ENCODE data around the gene FAM72D.
"Not testable (repeated sequence)": the region's sequence is repeated elsewhere in the genome, so short reads cannot be mapped to it uniquely, and the experiment has no call there.

The FAM72D gene

GRCh38 chr1:145095284-145096057 lies at the start of gene FAM72D, which contains the start of gene SRGAP2B:
TSS of gene FAM72D (plus strand) at chr1:145095974. CDS start at chr1:145096848, 874 bp downstream.
TSS of gene SRGAP2B (minus strand) at chr1:145095328. CDS start at chr1:145092901, 2,427 bp downstream.
- DNase-seq (ENCODE audit: low spot score) = not testable (repeated sequence)

- DNase-seq (ENCODE audit: low spot score) = not testable (repeated sequence)
These were observed 48.2 kb upstream of the FAM72D start for GRCh38 chr1:145047553-145047952.

- not testable (repeated sequence) for DNase-seq (ENCODE audit: low spot score)
These were observed 47.5 kb upstream of the FAM72D start for GRCh38 chr1:145048181-145048856.

- not testable (repeated sequence) for DNase-seq (ENCODE audit: low spot score)
These were observed 43.6 kb upstream of the FAM72D start for GRCh38 chr1:145052019-145052776.

GRCh38 chr1:145053428-145053827 lies 42.3 kb upstream of the FAM72D start:
- not testable (repeated sequence) for DNase-seq (ENCODE audit: low spot score)

- not testable (repeated sequence) for DNase-seq (ENCODE audit: low spot score)
These were observed 40.5 kb upstream of the FAM72D start for GRCh38 chr1:145055217-145055760.

GRCh38 chr1:145058184-145058583 lies 37.6 kb upstream of the FAM72D start:
- not testable (repeated sequence) for DNase-seq (ENCODE audit: low spot score)

- DNase-seq (ENCODE audit: low spot score) = not testable (repeated sequence)
These were observed 32.5 kb upstream of the FAM72D start for GRCh38 chr1:145063285-145063684.

GRCh38 chr1:145063941-145064648 lies 31.7 kb upstream of the FAM72D start:
- DNase-seq (ENCODE audit: low spot score) = not testable (repeated sequence)

- DNase-seq (ENCODE audit: low spot score) = not testable (repeated sequence)
These were observed 30.5 kb upstream of the FAM72D start for GRCh38 chr1:145065194-145065826.

- not testable (repeated sequence) for DNase-seq (ENCODE audit: low spot score)
These were observed 29.3 kb upstream of the FAM72D start for GRCh38 chr1:145066486-145066885.

- DNase-seq (ENCODE audit: low spot score) = not testable (repeated sequence)
These were observed 24.2 kb upstream of the FAM72D start for GRCh38 chr1:145071569-145071968.

GRCh38 chr1:145074021-145074559 lies 21.7 kb upstream of the FAM72D start:
- not testable (repeated sequence) for DNase-seq (ENCODE audit: low spot score)

GRCh38 chr1:145076877-145077276 lies 18.9 kb upstream of the FAM72D start:
- not testable (repeated sequence) for DNase-seq (ENCODE audit: low spot score)

GRCh38 chr1:145077872-145078786 lies 17.6 kb upstream of the FAM72D start:
- not testable (repeated sequence) for DNase-seq (ENCODE audit: low spot score)

- DNase-seq (ENCODE audit: low spot score) = not testable (repeated sequence)
These were observed 16.9 kb upstream of the FAM72D start for GRCh38 chr1:145078787-145079370.

- not testable (repeated sequence) for DNase-seq (ENCODE audit: low spot score)
These were observed 16.0 kb upstream of the FAM72D start for GRCh38 chr1:145079737-145080136.

GRCh38 chr1:145080193-145080592 lies 15.6 kb upstream of the FAM72D start:
- DNase-seq (ENCODE audit: low spot score) = not testable (repeated sequence)

Data from globus pallidus (tissue), 1 donor.